T47D (cell line): Measurements from ENCODE around the gene KRTAP27-1.

Experiments
- DNase-seq, 2 experiments: peaks; one replicate each; pipeline versions ENCODE4 v3.0.0 to v3.0.0-alpha.2; 2011 to 2012; ENCODE audit warnings: low read depth in 1 of 2, low spot score in 1 of 2
- JUND ChIP-seq: IDR thresholded peaks from 2 replicates; pipeline ENCODE4 v1.6.1; 2012; ENCODE audit warnings: low read depth
- in situ Hi-C: cut with HindIII; loops from 2 replicates; pipeline ENCODE4 v1.10.0; 2016; ENCODE audit warnings: low sequenced_read_pairs, low pct_unique_long_range_greater_than_20kb

The KRTAP27-1 gene

GRCh38 chr21:30337276-30337744, at the start of gene KRTAP27-1:
Gene KRTAP27-1, minus strand, starts transcription at chr21:30337694. Its CDS starts 26 bp downstream, at chr21:30337668.
- in situ Hi-C loops = no loop called here
- no peak for DNase-seq
- TF ChIP-seq JUND = no peak

GRCh38 chr21:30382201-30382600, 44.7 kb upstream of the KRTAP27-1 start:
- no peak for TF ChIP-seq JUND
- no peak for DNase-seq
- in situ Hi-C loops = no loop called here

GRCh38 chr21:30372139-30372770, 34.8 kb upstream of the KRTAP27-1 start, which contains the start of gene KRTAP13-2:
Gene KRTAP13-2, minus strand, starts transcription at chr21:30372271. Its CDS starts 58 bp downstream, at chr21:30372213.
- in situ Hi-C loops = no loop called here

GRCh38 chr21:30355906-30356305, 18.4 kb upstream of the KRTAP27-1 start:
- DNase-seq = no peak
- in situ Hi-C loops = no loop called here
- TF ChIP-seq JUND = no peak

More at GRCh38 chr21:30372139-30372770, 34.8 kb upstream of the KRTAP27-1 start, which contains the start of gene KRTAP13-2:
- DNase-seq = no peak
- TF ChIP-seq JUND = no peak

- in situ Hi-C loops = no loop called here
- TF ChIP-seq JUND = no peak
- no peak for DNase-seq
These were observed 17.0 kb upstream of the KRTAP27-1 start for GRCh38 chr21:30354308-30355005.

- in situ Hi-C loops = no loop called here
- no peak for TF ChIP-seq JUND
- no peak for DNase-seq
These were observed 14.0 kb upstream of the KRTAP27-1 start for GRCh38 chr21:30351534-30351933.

GRCh38 chr21:30349572-30349971, 12.1 kb upstream of the KRTAP27-1 start:
- no peak for TF ChIP-seq JUND
- in situ Hi-C loops = no loop called here
- no peak for DNase-seq

- in situ Hi-C loops = no loop called here
- DNase-seq = no peak
- no peak for TF ChIP-seq JUND
These were observed 11.0 kb upstream of the KRTAP27-1 start, which contains the start of gene KRTAP23-1 for GRCh38 chr21:30348506-30348905. Gene KRTAP23-1, minus strand, starts transcription at chr21:30348606. Its CDS starts 0 bp downstream, at chr21:30348606.

GRCh38 chr21:30345014-30345413, 7.5 kb upstream of the KRTAP27-1 start:
- TF ChIP-seq JUND = no peak
- in situ Hi-C loops = no loop called here
- no peak for DNase-seq

- DNase-seq = peak; percentile 38 to 79
- no peak for TF ChIP-seq JUND
- in situ Hi-C loops = no loop called here
These were observed 3.5 kb upstream of the KRTAP27-1 start for GRCh38 chr21:30340714-30341573.

GRCh38 chr21:30338717-30339116, 1.2 kb upstream of the KRTAP27-1 start:
- no peak for DNase-seq
- in situ Hi-C loops = no loop called here
- TF ChIP-seq JUND = no peak

GRCh38 chr21:30337772-30338171, 278 bp upstream of the KRTAP27-1 start:
- TF ChIP-seq JUND = no peak
- in situ Hi-C loops = no loop called here
- DNase-seq = no peak
